Mucosa of gallbladder (tissue), 1 donor: ENCODE measurements around the gene PPP2R5D. TPM values are rescaled to one million over a fixed set of nuclear protein-coding genes. Genes with fewer than 3 reads are reported as not detected.

Source experiments
- DNase-seq: peaks from one replicate; pipeline ENCODE4 v3.0.0-alpha.2; 2020; ENCODE audit warnings: low spot score
- total RNA-seq: library from RNA; stranded (reverse); gene quantifications from one replicate; pipeline ENCODE4 v1.2.1, GENCODE V29; 2021
- donor health status: DM: no; HTN: no; CAD: no.

PPP2R5D gene
- total RNA-seq, 1 donor from 2014 or later, result 34.9 TPM

GRCh38 chr6:42963179-42963854 lies 21.1 kb upstream of the PPP2R5D start:
- no peak for DNase-seq

- DNase-seq, result no peak
Measured at GRCh38 chr6:42963855-42964605, 20.3 kb upstream of the PPP2R5D start.

DNA sequence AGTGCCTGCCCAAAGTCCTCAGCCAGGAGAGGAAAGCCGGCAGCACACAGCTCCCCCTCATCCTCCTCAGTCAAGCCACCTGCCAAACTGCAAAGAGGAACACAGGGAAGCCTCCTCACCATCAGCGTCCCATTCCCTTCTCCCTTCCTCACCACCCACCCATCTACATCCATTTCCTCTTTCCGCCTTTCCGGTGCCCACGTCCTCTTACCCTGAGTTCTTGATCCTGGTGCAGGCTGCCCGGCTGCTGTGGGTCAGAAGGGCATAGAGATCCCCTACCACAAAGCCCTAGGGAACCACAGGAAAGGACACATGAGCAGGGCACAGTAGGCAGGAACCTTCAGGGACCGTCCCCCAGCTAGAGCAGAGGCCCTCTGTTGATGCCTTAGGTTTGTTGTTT lies 17.8 kb upstream of the PPP2R5D start:
- no peak for DNase-seq

- no peak for DNase-seq
Measured at GRCh38 chr6:42967228-42967627, 17.1 kb upstream of the PPP2R5D start.

- no peak for DNase-seq
Measured at GRCh38 chr6:42968126-42968701, 16.2 kb upstream of the PPP2R5D start.

- no peak for DNase-seq
Measured at GRCh38 chr6:42968783-42969182, 15.6 kb upstream of the PPP2R5D start.

GRCh38 chr6:42969431-42969830 lies 14.9 kb upstream of the PPP2R5D start:
- no peak for DNase-seq

- no peak for DNase-seq
Measured at GRCh38 chr6:42969934-42970333, 14.4 kb upstream of the PPP2R5D start.

DNA sequence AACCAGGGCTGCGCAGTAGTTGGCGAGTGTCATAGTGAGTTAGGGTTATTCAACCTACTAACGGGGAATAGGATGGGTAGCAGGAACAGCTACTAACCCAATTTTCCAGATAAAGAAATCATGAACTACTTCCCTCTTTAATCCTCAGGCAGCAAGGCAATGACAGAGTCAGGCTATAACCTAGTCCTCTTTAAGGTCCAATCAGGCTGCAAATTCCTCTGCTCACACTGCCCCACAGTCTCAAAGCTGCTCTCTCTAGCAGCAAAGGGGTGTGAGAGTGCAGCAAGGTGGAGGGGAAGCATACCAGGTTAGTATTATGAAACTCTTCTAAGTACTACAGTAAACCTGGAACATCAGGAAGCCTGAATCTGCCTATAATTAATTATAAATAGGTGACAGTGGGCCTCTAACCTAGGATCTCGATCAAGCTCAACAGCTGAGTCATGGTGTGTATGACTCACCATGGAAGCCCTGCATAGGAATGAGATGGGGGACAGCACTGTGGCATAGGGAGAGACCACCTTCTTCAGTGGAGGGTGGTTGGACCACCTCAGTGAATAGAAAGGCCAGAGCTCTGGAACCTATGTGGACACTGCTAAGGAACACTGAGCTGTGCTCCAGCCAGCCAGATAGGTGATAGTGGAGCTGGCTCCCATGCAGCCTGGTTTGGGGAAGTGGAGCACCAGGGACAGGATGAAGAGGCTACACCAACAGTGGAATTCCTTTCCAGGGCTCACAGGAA lies 13.3 kb upstream of the PPP2R5D start:
- DNase-seq, result no peak

DNA sequence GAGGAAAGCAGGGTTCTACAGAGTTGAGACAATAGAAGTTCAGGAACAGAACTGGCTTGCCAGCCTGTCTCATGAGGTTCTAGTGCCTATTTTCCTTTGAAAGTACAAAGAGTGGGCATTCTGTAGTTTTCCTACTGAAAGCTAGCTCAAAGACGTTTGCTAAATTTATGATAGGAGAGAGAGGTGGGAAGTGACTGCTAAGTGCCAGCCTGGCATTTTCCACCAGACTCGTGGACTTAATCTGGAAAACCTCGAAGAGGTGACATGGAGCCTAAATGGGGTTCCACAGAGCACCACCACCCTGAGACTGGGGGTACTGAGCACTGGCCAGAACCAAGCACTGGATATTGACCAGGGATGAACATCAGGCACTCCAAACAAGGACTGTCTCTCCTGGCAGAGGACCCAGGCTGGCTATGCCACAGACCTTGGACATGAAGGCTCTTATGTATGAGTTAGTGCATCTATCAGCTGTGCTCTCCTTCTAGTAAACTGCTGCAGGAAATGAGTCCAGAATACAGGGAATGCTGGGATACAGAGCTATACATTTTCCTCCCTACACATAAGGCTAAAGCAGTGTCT lies 12.5 kb upstream of the PPP2R5D start:
- DNase-seq, result no peak

DNA sequence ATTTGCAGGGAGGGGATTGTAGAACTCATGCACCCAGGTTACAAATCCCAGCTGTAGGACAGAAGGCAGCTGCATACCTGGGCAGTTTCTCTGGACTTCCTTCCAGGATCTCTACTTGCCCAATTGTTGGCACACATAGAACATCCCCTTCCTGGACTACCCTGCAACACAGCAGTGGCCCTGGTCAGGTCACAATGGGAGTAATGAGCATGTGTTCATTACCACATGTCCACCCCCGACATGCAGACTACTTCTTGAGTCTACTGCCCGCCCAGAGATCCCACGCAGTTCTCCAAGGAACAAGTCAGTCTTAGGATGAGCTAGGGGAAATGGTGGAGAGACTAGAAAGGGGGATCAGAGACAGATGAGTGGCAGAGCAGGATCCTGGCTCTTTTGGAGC lies 10.4 kb upstream of the PPP2R5D start:
- no peak for DNase-seq

GRCh38 chr6:42974919-42975505 lies 9.4 kb upstream of the PPP2R5D start:
- no peak for DNase-seq

DNA sequence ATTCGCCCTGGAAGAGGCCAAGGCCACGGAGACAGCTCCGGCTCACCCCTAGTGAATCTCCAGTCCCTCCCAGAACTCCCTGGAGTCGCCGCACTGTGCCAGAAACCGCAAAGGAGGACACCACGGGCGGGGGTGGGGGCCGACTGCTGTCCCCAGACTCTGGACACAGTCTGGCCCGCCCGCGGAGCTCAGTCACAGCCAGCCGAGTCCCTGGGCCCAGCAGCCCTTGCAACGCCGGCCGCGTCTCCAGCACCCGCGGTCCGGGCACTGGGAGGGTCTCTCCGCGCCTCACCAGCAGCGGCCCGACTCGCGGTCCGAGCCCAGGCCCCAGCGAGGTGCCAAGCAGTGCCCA lies 5.9 kb upstream of the PPP2R5D start:
- DNase-seq, result no peak

DNA sequence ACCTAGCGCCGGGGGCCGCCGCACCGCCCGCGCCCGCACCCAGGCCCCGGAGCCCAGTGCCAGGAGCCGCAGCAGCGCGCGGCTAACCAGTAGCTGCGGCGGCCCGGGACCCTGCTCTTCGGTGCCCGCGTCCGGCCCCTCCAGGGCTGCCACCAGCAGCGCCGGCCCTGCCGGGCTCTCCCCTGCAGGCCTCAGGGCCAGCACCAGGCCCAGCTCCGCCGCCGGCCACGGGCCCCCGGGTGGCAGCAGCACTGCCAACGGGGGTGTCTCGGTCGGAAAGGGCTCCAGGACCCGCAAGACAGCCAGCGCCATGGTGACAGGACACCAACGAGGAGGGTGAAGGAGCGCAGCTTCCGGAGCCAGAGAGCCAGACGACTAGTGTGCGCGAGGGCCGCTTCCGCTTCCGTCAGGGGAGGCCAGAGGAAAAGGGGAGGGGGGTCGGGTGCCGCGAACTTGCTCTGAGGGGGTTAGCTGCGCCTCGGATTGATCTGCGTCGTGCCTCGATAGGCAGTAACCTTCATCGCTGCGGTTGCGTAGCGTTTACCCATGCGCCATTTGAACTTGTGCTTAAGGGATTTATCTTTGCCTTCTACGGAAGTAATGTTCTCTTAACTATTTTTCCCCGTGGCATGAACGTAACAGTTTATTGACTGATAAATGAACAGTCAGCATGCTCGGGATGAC lies 5.4 kb upstream of the PPP2R5D start, which contains the start of gene PEX6:
Gene PEX6, minus strand, starts transcription at position 343 of the 684 bp plus-strand sequence. Its CDS starts 31 bp downstream, at position 312.
- peak; percentile 86 for DNase-seq

DNA sequence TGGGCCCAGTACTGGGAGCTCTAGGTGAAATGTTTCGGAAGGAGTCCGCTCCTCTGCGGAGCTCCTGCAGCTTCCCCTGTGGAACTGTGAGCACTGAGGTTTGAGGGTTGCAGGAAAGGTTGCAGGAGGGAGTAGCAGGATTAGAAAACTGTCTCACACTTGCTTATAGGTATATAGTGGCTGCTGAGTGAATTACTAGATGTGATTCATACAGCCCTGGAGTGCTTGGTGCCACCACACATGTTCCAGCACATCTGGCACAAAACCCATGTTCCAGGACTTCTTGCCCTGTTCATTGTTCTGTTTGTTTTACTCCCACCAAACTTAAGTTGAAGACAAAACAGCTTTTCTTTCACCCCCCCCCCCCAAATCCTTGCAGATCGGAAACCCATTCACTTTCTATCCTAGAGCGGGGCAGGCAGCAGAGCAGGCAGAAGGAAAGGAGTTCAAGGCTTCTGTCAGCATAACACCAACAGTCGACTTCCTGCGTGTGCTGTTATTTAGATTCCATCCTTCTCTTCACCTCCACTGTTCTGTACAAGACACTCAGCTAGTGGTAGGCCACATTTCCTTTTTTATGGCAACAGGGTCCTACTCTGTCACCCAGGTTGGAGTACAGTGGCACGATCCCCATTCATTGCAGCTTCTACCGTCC lies 4.7 kb upstream of the PPP2R5D start:
- no peak for DNase-seq

GRCh38 chr6:42981836-42982235 lies 2.5 kb upstream of the PPP2R5D start:
- no peak for DNase-seq

- no peak for DNase-seq
Measured at GRCh38 chr6:42984924-42985475, 630 bp downstream of the PPP2R5D start.

GRCh38 chr6:42987533-42988451 lies 3.4 kb downstream of the PPP2R5D start:
- DNase-seq, result no peak

- DNase-seq, result no peak
Measured at GRCh38 chr6:42988486-42989020, 4.2 kb downstream of the PPP2R5D start.
